Activated T-helper 17 cell treated with anti-CD3 and anti-CD28 coated beads, Interleukin-2, amount 50 U/mL, for 72 hours (primary cell): ENCODE data around the gene POLR3F. TPM values are rescaled to one million over a fixed set of nuclear protein-coding genes. Genes with fewer than 3 reads are reported as not detected.

Experiments
- ATAC-seq: fragments of 150-1000 bp; cut with Tn5 transposase; replicated peaks from 2 replicates; pipeline ENCODE4 v1.10.0; 2021; ENCODE audit warnings: mild to moderate bottlenecking, moderate library complexity
- H3K27ac Mint-ChIP-seq: one replicate; pipeline ENCODE4 v1.8.0; 2022; ENCODE audit warnings: mixed read lengths
- H3K27me3 Mint-ChIP-seq: one replicate; pipeline ENCODE4 v1.8.0; 2022; ENCODE audit warnings: mixed read lengths
- H3K36me3 Mint-ChIP-seq: one replicate; pipeline ENCODE4 v1.8.0; 2022; ENCODE audit warnings: low read depth, mild to moderate bottlenecking, mixed read lengths
- H3K4me1 Mint-ChIP-seq: one replicate; pipeline ENCODE4 v1.8.0; 2022; ENCODE audit warnings: mixed read lengths
- H3K4me3 Mint-ChIP-seq: one replicate; pipeline ENCODE4 v1.8.0; 2022; ENCODE audit warnings: mild to moderate bottlenecking, mixed read lengths
- H3K9me3 Mint-ChIP-seq: one replicate; pipeline ENCODE4 v1.8.0; 2022; ENCODE audit warnings: mixed read lengths
- total RNA-seq, 2 donors: library from RNA; stranded (reverse); gene quantifications; one replicate each; pipeline ENCODE4 v1.2.3, GENCODE V29; 2022

The POLR3F gene
- 1 to 10 TPM; 5.8 to 9.5 TPM for total RNA-seq

- Mint-ChIP-seq H3K27me3 (no peaks in the 10 kb centered on the region), H3K36me3 (peaks cover 30% of the 10 kb centered on the region), H3K9me3 (no peaks in the 10 kb centered on the region), H3K4me1 (peaks cover 7% of the 10 kb centered on the region), H3K27ac (peak within 1 kb of the TSS; percentile 99), H3K4me3 (peak within 1 kb of the TSS; percentile 98)
- ATAC-seq, result peak; percentile 100
These were observed at the start of gene POLR3F, which contains the start of gene DZANK1 for GRCh38 chr20:18466894-18467730. TSS of gene POLR3F (plus strand) at chr20:18467390. CDS start at chr20:18467507, 117 bp downstream. TSS of gene DZANK1 (minus strand) at chr20:18467030. CDS start at chr20:18465358, 1,672 bp downstream.

- no peak overlapping the region for H3K4me3 Mint-ChIP-seq
- no peaks in the 10 kb centered on the region for H3K4me1 Mint-ChIP-seq
- H3K27me3 Mint-ChIP-seq, result no peaks in the 10 kb centered on the region
- H3K9me3 Mint-ChIP-seq, result no peaks in the 10 kb centered on the region
- H3K36me3 Mint-ChIP-seq, result no peaks in the 10 kb centered on the region
- no peak overlapping the region for H3K27ac Mint-ChIP-seq
- no peak for ATAC-seq
These were observed 45.6 kb upstream of the POLR3F start for GRCh38 chr20:18421608-18422007.

GRCh38 chr20:18427214-18427613 lies 40.0 kb upstream of the POLR3F start:
- Mint-ChIP-seq H3K27ac (no peak overlapping the region), H3K4me1 (no peaks in the 10 kb centered on the region), H3K36me3 (no peaks in the 10 kb centered on the region), H3K27me3 (no peaks in the 10 kb centered on the region), H3K4me3 (no peak overlapping the region), H3K9me3 (no peaks in the 10 kb centered on the region)
- no peak for ATAC-seq

- H3K36me3 Mint-ChIP-seq, result no peaks in the 10 kb centered on the region
- no peak for ATAC-seq
- no peaks in the 10 kb centered on the region for H3K27me3 Mint-ChIP-seq
- H3K4me3 Mint-ChIP-seq, result no peak overlapping the region
- H3K9me3 Mint-ChIP-seq, result no peaks in the 10 kb centered on the region
- no peak overlapping the region for H3K27ac Mint-ChIP-seq
- H3K4me1 Mint-ChIP-seq, result no peaks in the 10 kb centered on the region
These were observed 38.6 kb upstream of the POLR3F start for GRCh38 chr20:18428490-18429173.

GRCh38 chr20:18430172-18430826 lies 36.9 kb upstream of the POLR3F start:
- H3K36me3 Mint-ChIP-seq, result no peaks in the 10 kb centered on the region
- no peaks in the 10 kb centered on the region for H3K4me1 Mint-ChIP-seq
- no peak for ATAC-seq
- no peak overlapping the region for H3K4me3 Mint-ChIP-seq
- H3K9me3 Mint-ChIP-seq, result no peaks in the 10 kb centered on the region
- no peak overlapping the region for H3K27ac Mint-ChIP-seq
- H3K27me3 Mint-ChIP-seq, result no peaks in the 10 kb centered on the region

GRCh38 chr20:18431206-18431605 lies 36.0 kb upstream of the POLR3F start:
- H3K36me3 Mint-ChIP-seq, result no peaks in the 10 kb centered on the region
- no peak for ATAC-seq
- H3K4me3 Mint-ChIP-seq, result no peak overlapping the region
- H3K9me3 Mint-ChIP-seq, result no peaks in the 10 kb centered on the region
- H3K27me3 Mint-ChIP-seq, result no peaks in the 10 kb centered on the region
- no peaks in the 10 kb centered on the region for H3K4me1 Mint-ChIP-seq
- H3K27ac Mint-ChIP-seq, result no peak overlapping the region

- H3K4me1 Mint-ChIP-seq, result peaks cover 4% of the 10 kb centered on the region
- no peaks in the 10 kb centered on the region for H3K9me3 Mint-ChIP-seq
- no peaks in the 10 kb centered on the region for H3K27me3 Mint-ChIP-seq
- peak overlapping the region; percentile 12 for H3K27ac Mint-ChIP-seq
- no peaks in the 10 kb centered on the region for H3K36me3 Mint-ChIP-seq
- ATAC-seq, result no peak
- no peak overlapping the region for H3K4me3 Mint-ChIP-seq
These were observed 30.3 kb upstream of the POLR3F start for GRCh38 chr20:18436847-18437246.

GRCh38 chr20:18440403-18440802 lies 26.8 kb upstream of the POLR3F start:
- H3K27ac Mint-ChIP-seq, result no peak overlapping the region
- H3K27me3 Mint-ChIP-seq, result no peaks in the 10 kb centered on the region
- no peaks in the 10 kb centered on the region for H3K9me3 Mint-ChIP-seq
- H3K4me3 Mint-ChIP-seq, result no peak overlapping the region
- ATAC-seq, result no peak
- H3K36me3 Mint-ChIP-seq, result no peaks in the 10 kb centered on the region
- H3K4me1 Mint-ChIP-seq, result peaks cover 4% of the 10 kb centered on the region

GRCh38 chr20:18443886-18444285 lies 23.3 kb upstream of the POLR3F start:
- ATAC-seq, result no peak
- Mint-ChIP-seq H3K27ac (peak overlapping the region; percentile 49), H3K4me1 (no peaks in the 10 kb centered on the region), H3K9me3 (no peaks in the 10 kb centered on the region), H3K4me3 (no peak overlapping the region), H3K27me3 (no peaks in the 10 kb centered on the region), H3K36me3 (no peaks in the 10 kb centered on the region)

GRCh38 chr20:18456600-18456999 lies 10.6 kb upstream of the POLR3F start:
- Mint-ChIP-seq H3K9me3 (peaks cover 5% of the 10 kb centered on the region), H3K4me1 (no peaks in the 10 kb centered on the region), H3K27ac (no peak overlapping the region), H3K27me3 (no peaks in the 10 kb centered on the region), H3K36me3 (no peaks in the 10 kb centered on the region), H3K4me3 (no peak overlapping the region)
- ATAC-seq, result no peak

- no peak for ATAC-seq
- H3K9me3 Mint-ChIP-seq, result no peaks in the 10 kb centered on the region
- H3K27me3 Mint-ChIP-seq, result no peaks in the 10 kb centered on the region
- peaks cover 22% of the 10 kb centered on the region for H3K36me3 Mint-ChIP-seq
- peak overlapping the region; percentile 98 for H3K4me3 Mint-ChIP-seq
- peaks cover 7% of the 10 kb centered on the region for H3K4me1 Mint-ChIP-seq
- peak overlapping the region; percentile 99 for H3K27ac Mint-ChIP-seq
These were observed 1.5 kb upstream of the POLR3F start for GRCh38 chr20:18465536-18466200.

- peak; percentile 35 for ATAC-seq
These were observed 656 bp upstream of the POLR3F start for GRCh38 chr20:18466574-18466893.

GRCh38 chr20:18477218-18477617 lies 10.0 kb downstream of the POLR3F start:
- no peaks in the 10 kb centered on the region for H3K4me1 Mint-ChIP-seq
- no peak for ATAC-seq

More at GRCh38 chr20:18466574-18466893, 656 bp upstream of the POLR3F start:
- peaks cover 7% of the 10 kb centered on the region for H3K4me1 Mint-ChIP-seq
- H3K36me3 Mint-ChIP-seq, result peaks cover 30% of the 10 kb centered on the region
- H3K27me3 Mint-ChIP-seq, result no peaks in the 10 kb centered on the region
- H3K9me3 Mint-ChIP-seq, result no peaks in the 10 kb centered on the region
- peak overlapping the region; percentile 98 for H3K4me3 Mint-ChIP-seq
- peak overlapping the region; percentile 99 for H3K27ac Mint-ChIP-seq

GRCh38 chr20:18477821-18478220 lies 10.6 kb downstream of the POLR3F start:
- ATAC-seq, result no peak
- Mint-ChIP-seq H3K4me1 (no peaks in the 10 kb centered on the region), H3K36me3 (peaks cover 97% of the 10 kb centered on the region), H3K27me3 (no peaks in the 10 kb centered on the region), H3K4me3 (no peak overlapping the region), H3K9me3 (no peaks in the 10 kb centered on the region), H3K27ac (no peak overlapping the region)

More at GRCh38 chr20:18477218-18477617, 10.0 kb downstream of the POLR3F start:
- Mint-ChIP-seq H3K27me3 (no peaks in the 10 kb centered on the region), H3K4me3 (no peak overlapping the region), H3K27ac (no peak overlapping the region), H3K9me3 (no peaks in the 10 kb centered on the region), H3K36me3 (peaks cover 95% of the 10 kb centered on the region)
